IPS-20b (cell line): ENCODE measurements around the gene ARHGAP40.
"Not testable (repeated sequence)": the region's sequence is repeated elsewhere in the genome, so short reads cannot be mapped to it uniquely, and the experiment has no call there.

Experiments used
- H3K27ac ChIP-seq: one replicate; pipeline ENCODE4 v1.5.1; 2013; ENCODE audit warnings: low read length
- H3K27me3 ChIP-seq: 2 replicates; pipeline ENCODE4 v1.6.1; 2013; ENCODE audit warnings: mild to moderate bottlenecking, low read length, inconsistent platforms; ENCODE audit not compliant: insufficient read depth
- H3K36me3 ChIP-seq: 2 replicates; pipeline ENCODE4 v1.6.1; 2013; ENCODE audit warnings: low read depth, mild to moderate bottlenecking, inconsistent platforms, low read length, moderate library complexity; ENCODE audit not compliant: insufficient read depth
- H3K4me1 ChIP-seq: 2 replicates; pipeline ENCODE4 v1.6.1; 2013; ENCODE audit warnings: mild to moderate bottlenecking, control low read depth, inconsistent platforms, low read length, moderate library complexity; ENCODE audit not compliant: insufficient read depth
- H3K4me3 ChIP-seq: 2 replicates; pipeline ENCODE4 v1.5.1; 2013; ENCODE audit warnings: mild to moderate bottlenecking, low read length, inconsistent platforms
- H3K9ac ChIP-seq: 2 replicates; pipeline ENCODE4 v1.6.1; 2013; ENCODE audit warnings: low read depth, mild to moderate bottlenecking, inconsistent platforms, low read length, moderate library complexity
- H3K9me3 ChIP-seq: 2 replicates; pipeline ENCODE4 v1.6.1; 2013; ENCODE audit warnings: mild to moderate bottlenecking, low read depth, low read length, inconsistent platforms; ENCODE audit not compliant: insufficient read depth

ARHGAP40 gene

GRCh38 chr20:38589967-38590675 is 11.5 kb upstream of the ARHGAP40 start:
- Histone ChIP-seq H3K4me1 (no peaks in the 10 kb centered on the region; the same call in 1 of the 2 replicates), H3K9ac (no peak overlapping the region), H3K27me3 (no peaks in the 10 kb centered on the region), H3K9me3 (no peaks in the 10 kb centered on the region), H3K27ac (no peak overlapping the region), H3K36me3 (no peaks in the 10 kb centered on the region), H3K4me3 (no peak overlapping the region)

DNA sequence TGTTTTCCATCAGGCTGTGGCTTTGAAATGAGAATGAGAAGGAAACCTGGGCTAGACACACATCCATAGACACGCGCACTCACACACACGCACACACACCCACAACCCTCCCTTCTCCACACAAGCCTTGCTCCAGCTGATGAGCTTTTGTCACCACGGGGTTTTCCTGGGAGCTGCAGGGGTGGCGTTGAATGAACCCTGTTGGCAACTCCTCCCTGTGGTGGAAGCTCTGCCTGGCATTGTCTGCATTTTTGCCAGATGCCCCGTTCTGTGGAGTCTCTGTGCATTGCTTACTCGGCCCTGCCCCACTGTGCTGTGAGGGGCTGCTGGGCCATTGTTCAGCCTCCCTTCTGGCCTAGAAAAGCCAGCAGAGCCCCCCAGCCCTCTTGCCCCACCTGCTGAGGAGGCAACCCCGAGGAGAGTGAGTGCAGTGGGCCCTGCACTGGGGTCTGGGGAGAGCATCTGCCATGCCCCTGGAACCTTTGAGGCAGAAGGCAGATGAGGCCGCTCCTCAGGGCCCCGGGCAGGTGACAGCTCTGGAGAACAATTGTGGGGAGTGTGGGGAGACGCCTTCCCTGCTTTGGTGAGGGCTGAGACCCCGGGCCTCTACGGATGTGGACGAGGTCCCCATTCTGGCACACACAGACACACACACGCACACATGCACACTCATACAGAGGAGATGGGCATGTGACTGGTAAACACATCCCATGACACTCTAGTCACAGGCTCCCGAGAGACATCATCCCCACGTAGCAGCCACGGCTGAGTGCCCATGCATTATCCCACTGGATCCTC is 10.7 kb upstream of the ARHGAP40 start:
- no peaks in the 10 kb centered on the region for H3K9me3 ChIP-seq
- no peaks in the 10 kb centered on the region for H3K36me3 ChIP-seq
- no peak overlapping the region for H3K4me3 ChIP-seq
- no peak overlapping the region for H3K9ac ChIP-seq
- no peaks in the 10 kb centered on the region for H3K27me3 ChIP-seq
- H3K27ac ChIP-seq: no peak overlapping the region
- no peaks in the 10 kb centered on the region; the same call in 1 of the 2 replicates for H3K4me1 ChIP-seq

DNA sequence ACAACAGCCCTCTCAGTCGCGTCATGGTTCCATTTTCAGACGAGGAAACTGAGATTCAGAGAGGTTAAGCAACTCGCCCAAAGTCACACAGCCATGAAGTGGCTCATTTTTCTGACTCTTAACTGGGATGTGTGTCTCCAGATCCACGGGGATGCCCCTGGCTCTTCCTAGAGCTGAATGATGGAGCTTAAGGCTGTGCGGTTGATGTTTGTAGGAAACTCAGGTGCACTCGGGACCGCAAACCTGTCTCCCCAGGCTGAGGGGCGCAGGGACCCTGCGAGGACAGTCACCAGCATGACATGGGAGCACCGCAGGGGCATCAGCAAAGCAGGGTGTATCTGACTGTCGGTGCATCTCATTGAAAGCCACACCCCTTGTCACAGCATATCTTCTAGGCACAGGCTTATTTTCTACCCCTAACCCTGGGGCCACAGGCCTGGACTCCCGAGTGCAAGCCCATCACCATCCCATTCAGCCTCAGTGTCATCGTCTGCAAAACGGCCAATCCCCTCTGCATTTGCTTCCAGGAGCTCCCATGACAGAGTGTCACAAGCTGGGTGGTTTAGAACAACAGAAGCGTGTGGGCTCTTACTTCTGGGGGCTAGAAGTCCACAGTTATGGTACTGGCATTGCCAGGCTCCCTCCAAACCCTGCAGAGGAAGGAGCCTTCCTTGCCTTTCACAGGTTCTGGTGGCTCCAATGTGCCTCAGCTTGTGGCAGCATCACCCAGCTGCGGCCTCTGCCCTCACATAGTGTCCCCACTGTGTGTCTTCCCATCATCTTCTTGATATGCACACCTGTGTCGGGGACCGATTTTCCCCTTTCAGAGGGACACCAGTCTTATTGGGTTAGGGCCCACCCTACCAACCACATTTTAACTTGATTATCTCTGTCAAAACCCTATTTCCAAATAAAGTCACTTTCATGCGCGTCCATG is 9.9 kb upstream of the ARHGAP40 start:
- H3K27ac ChIP-seq: no peak overlapping the region
- H3K36me3 ChIP-seq: no peaks in the 10 kb centered on the region
- no peaks in the 10 kb centered on the region for H3K27me3 ChIP-seq
- no peak overlapping the region for H3K4me3 ChIP-seq
- no peaks in the 10 kb centered on the region; the same call in 1 of the 2 replicates for H3K4me1 ChIP-seq
- no peaks in the 10 kb centered on the region for H3K9me3 ChIP-seq
- H3K9ac ChIP-seq: no peak overlapping the region

GRCh38 chr20:38592411-38592790 is 9.2 kb upstream of the ARHGAP40 start:
- H3K4me3 ChIP-seq, H3K9ac ChIP-seq, H3K27me3 ChIP-seq, H3K4me1 ChIP-seq, H3K27ac ChIP-seq, H3K36me3 ChIP-seq, H3K9me3 ChIP-seq: not testable (repeated sequence)

- H3K4me1 ChIP-seq, H3K36me3 ChIP-seq, H3K4me3 ChIP-seq, H3K9ac ChIP-seq, H3K27ac ChIP-seq, H3K9me3 ChIP-seq, H3K27me3 ChIP-seq: not testable (repeated sequence)
Measured at GRCh38 chr20:38594281-38594680, 7.3 kb upstream of the ARHGAP40 start.

GRCh38 chr20:38595886-38596285 is 5.7 kb upstream of the ARHGAP40 start:
- H3K36me3 ChIP-seq, H3K9ac ChIP-seq, H3K27ac ChIP-seq, H3K27me3 ChIP-seq, H3K9me3 ChIP-seq, H3K4me3 ChIP-seq: not testable (repeated sequence)
- H3K4me1 ChIP-seq: peaks cover 14% of the 10 kb centered on the region

GRCh38 chr20:38599410-38599882 is 2.2 kb upstream of the ARHGAP40 start:
- Histone ChIP-seq H3K4me3 (no peak overlapping the region), H3K4me1 (peaks cover 24% of the 10 kb centered on the region), H3K9ac (no peak overlapping the region), H3K9me3 (no peaks in the 10 kb centered on the region), H3K36me3 (no peaks in the 10 kb centered on the region), H3K27ac (no peak overlapping the region), H3K27me3 (peaks cover 20% of the 10 kb centered on the region)

- peaks cover 20% of the 10 kb centered on the region for H3K27me3 ChIP-seq
- no peak overlapping the region for H3K9ac ChIP-seq
- H3K27ac ChIP-seq: no peak overlapping the region
- H3K4me1 ChIP-seq: peaks cover 28% of the 10 kb centered on the region
- H3K9me3 ChIP-seq: no peaks in the 10 kb centered on the region
- H3K4me3 ChIP-seq: no peak overlapping the region
- H3K36me3 ChIP-seq: no peaks in the 10 kb centered on the region
Measured at GRCh38 chr20:38600057-38600456, 1.6 kb upstream of the ARHGAP40 start.

GRCh38 chr20:38602185-38602581 is 574 bp downstream of the ARHGAP40 start:
- Histone ChIP-seq H3K4me1 (peaks cover 30% of the 10 kb centered on the region), H3K9ac (peak overlapping the region; percentile 68; the same call in 1 of the 2 replicates), H3K36me3 (no peaks in the 10 kb centered on the region), H3K4me3 (peak overlapping the region; percentile 89), H3K27me3 (peaks cover 20% of the 10 kb centered on the region), H3K27ac (no peak overlapping the region), H3K9me3 (no peaks in the 10 kb centered on the region)

- Histone ChIP-seq H3K27ac (no peak overlapping the region), H3K4me3 (no peak overlapping the region), H3K27me3 (peaks cover 20% of the 10 kb centered on the region), H3K36me3 (no peaks in the 10 kb centered on the region), H3K9me3 (no peaks in the 10 kb centered on the region), H3K9ac (no peak overlapping the region), H3K4me1 (peaks cover 30% of the 10 kb centered on the region)
Measured at GRCh38 chr20:38603286-38603685, 1.7 kb downstream of the ARHGAP40 start.

GRCh38 chr20:38604873-38605303 is 3.3 kb downstream of the ARHGAP40 start:
- Histone ChIP-seq H3K4me1 (peaks cover 28% of the 10 kb centered on the region), H3K36me3 (no peaks in the 10 kb centered on the region), H3K27ac (no peak overlapping the region), H3K9ac (no peak overlapping the region), H3K4me3 (no peak overlapping the region), H3K27me3 (peaks cover 20% of the 10 kb centered on the region), H3K9me3 (no peaks in the 10 kb centered on the region)
